WTC11 (cell line): ENCODE results near the gene SLC6A1. TPM values are rescaled to one million over a fixed set of nuclear protein-coding genes. Genes with fewer than 3 reads are reported as not detected.
"Not testable (repeated sequence)": the region's sequence is repeated elsewhere in the genome, so short reads cannot be mapped to it uniquely, and the experiment has no call there.

ENCODE experiments used
- ATAC-seq: fragments of 200-7000 bp; cut with Tn5 transposase; 2 replicates; pipeline ENCODE4 v1.10.0; 2021; ENCODE audit warnings: mild to moderate bottlenecking, moderate library complexity
- CTCF ChIA-PET: fragments of 300-600 bp; sonication (Branson Sonifier 250); formaldehyde crosslinking; loops from one replicate; lab custom pipeline; 2021; ENCODE audit warnings: antibody characterized with exemption; lab: Charles Lee
- POLR2A ChIA-PET: fragments of 350-600 bp; sonication (Branson Sonifier 250); formaldehyde crosslinking; loops from one replicate; lab custom pipeline; 2021; ENCODE audit warnings: antibody characterized with exemption; lab: Charles Lee
- DNase-seq: peaks from one replicate; pipeline ENCODE4 v3.0.0; 2021; ENCODE audit warnings: low spot score
- H3K27ac Mint-ChIP-seq: 2 replicates; pipeline ENCODE4 v1.8.0; 2021; ENCODE audit warnings: mixed read lengths
- H3K27me3 Mint-ChIP-seq: 2 replicates; pipeline ENCODE4 v1.8.0; 2021; ENCODE audit warnings: low read depth, mild to moderate bottlenecking, moderate library complexity, mixed read lengths
- H3K36me3 Mint-ChIP-seq: 2 replicates; pipeline ENCODE4 v1.8.0; 2021; ENCODE audit warnings: mixed read lengths
- H3K4me1 Mint-ChIP-seq: 2 replicates; pipeline ENCODE4 v1.8.0; 2022; ENCODE audit warnings: mixed read lengths
- H3K4me3 Mint-ChIP-seq: 2 replicates; pipeline ENCODE4 v1.8.0; 2021; ENCODE audit warnings: mild to moderate bottlenecking, moderate library complexity, mixed read lengths
- H3K9me3 Mint-ChIP-seq: 2 replicates; pipeline ENCODE4 v1.8.0; 2021; ENCODE audit warnings: mixed read lengths
- E2F1 ChIP-seq: sonication (generic); formaldehyde crosslinking; IDR thresholded peaks from 2 replicates; pipeline ENCODE4 v1.8.0; 2022; ENCODE audit warnings: mild to moderate bottlenecking, missing genetic modification reagents
- GABPB1 ChIP-seq: sonication (generic); formaldehyde crosslinking; IDR thresholded peaks from 2 replicates; pipeline ENCODE4 v1.8.1; 2023; ENCODE audit warnings: mild to moderate bottlenecking, missing genetic modification reagents
- GTF2I ChIP-seq: fragments of 250-450 bp; sonication (Bioruptor Pico); conservative IDR thresholded peaks from 2 replicates; pipeline ENCODE4 v1.4.0; 2021; ENCODE audit warnings: mild to moderate bottlenecking
- NR1H2 ChIP-seq: sonication (generic); formaldehyde crosslinking; IDR thresholded peaks from 2 replicates; pipeline ENCODE4 v1.9.0; 2021; ENCODE audit warnings: mild to moderate bottlenecking, moderate library complexity, missing genetic modification reagents
- SMAD3 ChIP-seq: sonication (generic); formaldehyde crosslinking; IDR thresholded peaks from 2 replicates; pipeline ENCODE4 v1.8.0; 2022; ENCODE audit warnings: missing genetic modification reagents, mild to moderate bottlenecking, borderline replicate concordance
- SP1 ChIP-seq: sonication (generic); formaldehyde crosslinking; conservative IDR thresholded peaks from 2 replicates; pipeline ENCODE4 v1.8.1; 2022; ENCODE audit warnings: missing genetic modification reagents
- TEAD4 ChIP-seq: sonication (generic); formaldehyde crosslinking; IDR thresholded peaks from 2 replicates; pipeline ENCODE4 v1.8.0; 2022; ENCODE audit warnings: mild to moderate bottlenecking, missing genetic modification reagents
- ZNF396 ChIP-seq: fragments of 250-450 bp; sonication (Bioruptor Pico); IDR thresholded peaks from 2 replicates; pipeline ENCODE4 v1.8.0; 2021; ENCODE audit warnings: mild to moderate bottlenecking, moderate library complexity, borderline replicate concordance
- ZNF423 ChIP-seq: fragments of 250-450 bp; sonication (Bioruptor Pico); IDR thresholded peaks from 2 replicates; pipeline ENCODE4 v2.1.2; 2022; ENCODE audit warnings: mild to moderate bottlenecking, moderate library complexity
- ZNF671 ChIP-seq: fragments of 250-450 bp; sonication (Bioruptor Pico); IDR thresholded peaks from 2 replicates; pipeline ENCODE4 v1.8.0; 2021; ENCODE audit warnings: mild to moderate bottlenecking
- total RNA-seq: library from RNA; stranded (reverse); gene quantifications from 3 replicates; pipeline ENCODE4 v1.2.3, GENCODE V29; 2021
- TF ChIP-seq, protein P1 (sequence below): sonication (generic); formaldehyde crosslinking; IDR thresholded peaks from 2 replicates; pipeline ENCODE4 v1.8.1; 2023; ENCODE audit warnings: mild to moderate bottlenecking, moderate library complexity, missing genetic modification reagents
- TF ChIP-seq, protein P2 (sequence below): sonication (generic); formaldehyde crosslinking; IDR thresholded peaks from 2 replicates; pipeline ENCODE4 v1.8.1; 2023; ENCODE audit warnings: mild to moderate bottlenecking, missing genetic modification reagents
- TF ChIP-seq, protein P3 (sequence below): fragments of 250-450 bp; sonication (Bioruptor Pico); conservative IDR thresholded peaks from 2 replicates; pipeline ENCODE4 v1.9.0; 2021; ENCODE audit warnings: mild to moderate bottlenecking
- TF ChIP-seq, protein P4 (sequence below): fragments of 250-450 bp; sonication (Bioruptor Pico); IDR thresholded peaks from 2 replicates; pipeline ENCODE4 v1.8.0; 2021; ENCODE audit warnings: mild to moderate bottlenecking
- TF ChIP-seq, protein P5 (sequence below): fragments of 250-450 bp; sonication (Bioruptor Pico); IDR thresholded peaks from 2 replicates; pipeline ENCODE4 v1.9.0; 2021; ENCODE audit warnings: mild to moderate bottlenecking
- TF ChIP-seq, protein P6 (sequence below): sonication (generic); formaldehyde crosslinking; IDR thresholded peaks from 2 replicates; pipeline ENCODE4 v1.8.0; 2023; ENCODE audit warnings: missing genetic modification reagents

The SLC6A1 gene
- total RNA-seq, 1 experiment from 2014 or later = 0.72 TPM

DNA sequence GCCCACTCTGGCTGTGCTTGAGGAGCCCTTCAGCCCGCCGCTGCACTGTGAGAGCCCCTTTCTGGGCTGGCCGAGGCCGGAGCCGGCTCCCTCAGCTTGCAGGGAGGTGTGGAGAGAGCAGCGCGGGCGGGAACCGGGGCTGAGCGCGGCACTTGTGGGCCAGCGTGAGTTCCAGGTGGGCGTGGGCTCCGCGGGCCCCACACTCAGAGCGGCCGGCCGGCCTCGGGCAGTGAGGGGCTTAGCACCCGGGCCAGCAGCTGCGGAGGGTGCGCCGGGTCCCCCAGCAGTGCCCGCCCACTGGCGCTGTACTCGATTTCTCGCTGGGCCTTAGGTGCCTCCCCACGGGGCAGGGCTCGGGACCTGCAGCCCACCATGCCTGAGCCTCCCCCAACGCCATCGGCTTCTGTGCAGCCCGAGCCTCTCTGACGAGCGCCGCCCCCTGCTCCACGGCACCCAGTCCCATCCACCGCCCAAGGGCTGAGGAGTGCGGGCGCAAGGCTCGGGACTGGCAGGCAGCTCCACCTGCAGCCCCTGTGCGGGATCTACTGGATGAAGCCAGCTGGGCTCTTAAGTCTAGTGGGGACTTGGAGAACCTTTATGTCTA, 68.8 kb downstream of the SLC6A1 start:
- Mint-ChIP-seq H3K9me3 (peaks cover 30% of the 10 kb centered on the region), H3K4me3 (peak overlapping the region; percentile 60), H3K27me3 (peaks cover 35% of the 10 kb centered on the region), H3K36me3 (peaks cover 15% of the 10 kb centered on the region)
- ChIA-PET POLR2A (interaction anchor here (0.5 kb wide), 1 partner anchor 258 kb away, joined by 3 read pairs; no protein-coding TSS in a partner anchor), CTCF (interaction anchor here (0.6 to 5.0 kb wide), 60 partner anchors 9 to 317 kb away, joined by 3 to 111 read pairs (median 5); partner anchors contain the start of gene HRH1)
- not testable (repeated sequence) for H3K4me1 Mint-ChIP-seq, ATAC-seq, H3K27ac Mint-ChIP-seq
- peak; percentile 63 for DNase-seq
- TF ChIP-seq, protein P1, sequence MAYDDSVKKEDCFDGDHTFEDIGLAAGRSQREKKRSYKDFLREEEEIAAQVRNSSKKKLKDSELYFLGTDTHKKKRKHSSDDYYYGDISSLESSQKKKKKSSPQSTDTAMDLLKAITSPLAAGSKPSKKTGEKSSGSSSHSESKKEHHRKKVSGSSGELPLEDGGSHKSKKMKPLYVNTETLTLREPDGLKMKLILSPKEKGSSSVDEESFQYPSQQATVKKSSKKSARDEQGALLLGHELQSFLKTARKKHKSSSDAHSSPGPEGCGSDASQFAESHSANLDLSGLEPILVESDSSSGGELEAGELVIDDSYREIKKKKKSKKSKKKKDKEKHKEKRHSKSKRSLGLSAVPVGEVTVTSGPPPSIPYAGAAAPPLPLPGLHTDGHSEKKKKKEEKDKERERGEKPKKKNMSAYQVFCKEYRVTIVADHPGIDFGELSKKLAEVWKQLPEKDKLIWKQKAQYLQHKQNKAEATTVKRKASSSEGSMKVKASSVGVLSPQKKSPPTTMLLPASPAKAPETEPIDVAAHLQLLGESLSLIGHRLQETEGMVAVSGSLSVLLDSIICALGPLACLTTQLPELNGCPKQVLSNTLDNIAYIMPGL (CRISPR knock-in tag) = 0 out of 2 replicates have a peak, but pooled peaks have one; percentile 63

- DNase-seq (no peak), ATAC-seq (no peak)
- POLR2A ChIA-PET = no interaction called here
- Mint-ChIP-seq H3K4me1 (no peaks in the 10 kb centered on the region), H3K9me3 (peaks cover 30% of the 10 kb centered on the region), H3K4me3 (no peak overlapping the region), H3K27me3 (peaks cover 32% of the 10 kb centered on the region), H3K36me3 (peaks cover 15% of the 10 kb centered on the region), H3K27ac (no peak overlapping the region)
- CTCF ChIA-PET = interaction anchor here (3.1 to 5.0 kb wide), 3 partner anchors 93 to 272 kb away, joined by 16 to 111 read pairs (median 52); partner anchors contain the start of gene HRH1
- TF ChIP-seq GTF2I (CRISPR knock-in tag) = no peak
- no peak for TF ChIP-seq TEAD4 (CRISPR knock-in tag)
- TF ChIP-seq SMAD3 (CRISPR knock-in tag) = no peak
- TF ChIP-seq ZNF396 = no peak
- TF ChIP-seq, protein P2, sequence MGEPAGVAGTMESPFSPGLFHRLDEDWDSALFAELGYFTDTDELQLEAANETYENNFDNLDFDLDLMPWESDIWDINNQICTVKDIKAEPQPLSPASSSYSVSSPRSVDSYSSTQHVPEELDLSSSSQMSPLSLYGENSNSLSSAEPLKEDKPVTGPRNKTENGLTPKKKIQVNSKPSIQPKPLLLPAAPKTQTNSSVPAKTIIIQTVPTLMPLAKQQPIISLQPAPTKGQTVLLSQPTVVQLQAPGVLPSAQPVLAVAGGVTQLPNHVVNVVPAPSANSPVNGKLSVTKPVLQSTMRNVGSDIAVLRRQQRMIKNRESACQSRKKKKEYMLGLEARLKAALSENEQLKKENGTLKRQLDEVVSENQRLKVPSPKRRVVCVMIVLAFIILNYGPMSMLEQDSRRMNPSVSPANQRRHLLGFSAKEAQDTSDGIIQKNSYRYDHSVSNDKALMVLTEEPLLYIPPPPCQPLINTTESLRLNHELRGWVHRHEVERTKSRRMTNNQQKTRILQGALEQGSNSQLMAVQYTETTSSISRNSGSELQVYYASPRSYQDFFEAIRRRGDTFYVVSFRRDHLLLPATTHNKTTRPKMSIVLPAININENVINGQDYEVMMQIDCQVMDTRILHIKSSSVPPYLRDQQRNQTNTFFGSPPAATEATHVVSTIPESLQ (CRISPR knock-in tag) = no peak
- no peak for TF ChIP-seq NR1H2 (CRISPR knock-in tag)
- TF ChIP-seq, protein P3, sequence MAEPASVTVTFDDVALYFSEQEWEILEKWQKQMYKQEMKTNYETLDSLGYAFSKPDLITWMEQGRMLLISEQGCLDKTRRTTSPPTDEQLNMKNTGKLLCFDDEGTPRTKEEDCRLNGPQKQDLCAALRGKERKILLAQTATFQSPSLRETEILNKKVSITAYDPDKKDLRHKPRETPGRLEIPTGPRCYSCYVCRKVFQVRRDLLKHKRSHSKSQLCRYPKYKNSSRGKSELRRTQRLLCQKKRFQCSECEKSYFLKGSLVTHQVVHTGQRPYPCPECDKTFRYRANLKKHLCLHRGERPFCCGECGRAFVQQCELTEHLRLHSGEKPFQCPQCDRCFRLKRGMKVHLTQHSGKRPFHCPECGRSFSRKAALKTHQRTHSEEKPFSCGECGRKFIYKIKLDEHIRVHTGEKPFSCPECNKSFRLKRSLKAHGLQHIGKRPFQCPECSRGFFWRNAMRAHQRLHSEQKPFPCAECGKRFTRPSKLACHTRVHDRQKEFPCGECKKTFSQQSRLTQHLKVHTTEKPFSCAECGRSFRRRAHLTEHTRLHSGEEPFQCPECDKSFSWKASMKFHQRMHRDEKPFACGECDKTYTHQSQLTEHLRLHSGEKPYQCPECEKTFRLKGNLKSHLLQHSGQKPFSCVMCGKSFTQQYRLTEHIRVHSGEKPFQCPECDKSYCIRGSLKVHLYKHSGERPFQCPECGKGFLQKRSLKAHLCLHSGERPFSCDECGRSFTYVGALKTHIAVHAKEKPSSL (CRISPR knock-in tag) = no peak
- TF ChIP-seq SP1 = no peak
Observed at GRCh38 chr3:11062704-11063103, 70.2 kb downstream of the SLC6A1 start.

DNA sequence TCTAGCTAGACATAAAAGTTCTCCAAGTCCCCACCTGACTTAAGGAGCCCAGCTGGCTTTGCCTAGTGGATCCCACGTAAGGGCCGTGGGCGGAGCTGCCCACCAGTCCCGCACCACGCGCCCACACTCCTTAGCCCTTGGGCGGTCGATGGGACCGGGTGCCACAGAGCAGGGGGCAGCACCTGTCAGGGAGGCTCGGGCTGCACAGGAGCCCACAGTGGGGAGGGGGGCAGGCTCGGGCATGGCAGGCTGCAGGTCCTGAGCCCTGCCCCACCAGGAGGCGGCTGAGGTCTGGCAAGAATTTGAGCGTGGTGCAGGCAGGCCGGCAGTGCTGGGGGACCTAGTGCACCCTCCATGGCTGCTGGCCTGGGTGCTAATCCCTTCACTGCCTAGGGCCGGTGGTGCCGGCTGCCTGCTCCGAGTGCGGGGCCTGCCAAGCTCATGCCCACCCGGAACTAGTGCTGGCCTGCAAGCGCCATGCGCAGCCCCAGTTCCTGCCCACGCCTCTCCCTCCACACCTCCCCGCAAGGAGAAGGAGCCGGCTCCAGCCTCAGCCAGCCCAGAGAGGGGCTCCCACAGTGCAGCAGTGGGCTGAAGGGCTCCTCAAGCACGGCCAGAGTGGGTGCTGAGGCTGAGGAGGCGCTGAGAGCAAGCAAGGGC, 78.7 kb downstream of the SLC6A1 start:
- ChIA-PET POLR2A (no interaction called here), CTCF (interaction anchor here (1.1 kb wide), 1 partner anchor 10 kb away, joined by 8 read pairs; no protein-coding TSS in a partner anchor)
- Mint-ChIP-seq H3K4me3 (no peak overlapping the region), H3K27me3 (peaks cover 11% of the 10 kb centered on the region), H3K4me1 (no peaks in the 10 kb centered on the region), H3K9me3 (peaks cover 58% of the 10 kb centered on the region), H3K27ac (no peak overlapping the region), H3K36me3 (peaks cover 16% of the 10 kb centered on the region)
- DNase-seq = no peak
- no peak for ATAC-seq
- no peak for TF ChIP-seq ZNF396
- no peak for TF ChIP-seq ZNF423 (CRISPR knock-in tag)
- TF ChIP-seq, protein P4, sequence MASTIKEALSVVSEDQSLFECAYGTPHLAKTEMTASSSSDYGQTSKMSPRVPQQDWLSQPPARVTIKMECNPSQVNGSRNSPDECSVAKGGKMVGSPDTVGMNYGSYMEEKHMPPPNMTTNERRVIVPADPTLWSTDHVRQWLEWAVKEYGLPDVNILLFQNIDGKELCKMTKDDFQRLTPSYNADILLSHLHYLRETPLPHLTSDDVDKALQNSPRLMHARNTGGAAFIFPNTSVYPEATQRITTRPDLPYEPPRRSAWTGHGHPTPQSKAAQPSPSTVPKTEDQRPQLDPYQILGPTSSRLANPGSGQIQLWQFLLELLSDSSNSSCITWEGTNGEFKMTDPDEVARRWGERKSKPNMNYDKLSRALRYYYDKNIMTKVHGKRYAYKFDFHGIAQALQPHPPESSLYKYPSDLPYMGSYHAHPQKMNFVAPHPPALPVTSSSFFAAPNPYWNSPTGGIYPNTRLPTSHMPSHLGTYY (CRISPR knock-in tag) = no peak
- TF ChIP-seq, protein P5, sequence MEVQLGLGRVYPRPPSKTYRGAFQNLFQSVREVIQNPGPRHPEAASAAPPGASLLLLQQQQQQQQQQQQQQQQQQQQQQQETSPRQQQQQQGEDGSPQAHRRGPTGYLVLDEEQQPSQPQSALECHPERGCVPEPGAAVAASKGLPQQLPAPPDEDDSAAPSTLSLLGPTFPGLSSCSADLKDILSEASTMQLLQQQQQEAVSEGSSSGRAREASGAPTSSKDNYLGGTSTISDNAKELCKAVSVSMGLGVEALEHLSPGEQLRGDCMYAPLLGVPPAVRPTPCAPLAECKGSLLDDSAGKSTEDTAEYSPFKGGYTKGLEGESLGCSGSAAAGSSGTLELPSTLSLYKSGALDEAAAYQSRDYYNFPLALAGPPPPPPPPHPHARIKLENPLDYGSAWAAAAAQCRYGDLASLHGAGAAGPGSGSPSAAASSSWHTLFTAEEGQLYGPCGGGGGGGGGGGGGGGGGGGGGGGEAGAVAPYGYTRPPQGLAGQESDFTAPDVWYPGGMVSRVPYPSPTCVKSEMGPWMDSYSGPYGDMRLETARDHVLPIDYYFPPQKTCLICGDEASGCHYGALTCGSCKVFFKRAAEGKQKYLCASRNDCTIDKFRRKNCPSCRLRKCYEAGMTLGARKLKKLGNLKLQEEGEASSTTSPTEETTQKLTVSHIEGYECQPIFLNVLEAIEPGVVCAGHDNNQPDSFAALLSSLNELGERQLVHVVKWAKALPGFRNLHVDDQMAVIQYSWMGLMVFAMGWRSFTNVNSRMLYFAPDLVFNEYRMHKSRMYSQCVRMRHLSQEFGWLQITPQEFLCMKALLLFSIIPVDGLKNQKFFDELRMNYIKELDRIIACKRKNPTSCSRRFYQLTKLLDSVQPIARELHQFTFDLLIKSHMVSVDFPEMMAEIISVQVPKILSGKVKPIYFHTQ = no peak
- TF ChIP-seq ZNF671 (CRISPR knock-in tag) = no peak
- TF ChIP-seq E2F1 (CRISPR knock-in tag) = no peak
- no peak for TF ChIP-seq GABPB1
- TF ChIP-seq, protein P6, sequence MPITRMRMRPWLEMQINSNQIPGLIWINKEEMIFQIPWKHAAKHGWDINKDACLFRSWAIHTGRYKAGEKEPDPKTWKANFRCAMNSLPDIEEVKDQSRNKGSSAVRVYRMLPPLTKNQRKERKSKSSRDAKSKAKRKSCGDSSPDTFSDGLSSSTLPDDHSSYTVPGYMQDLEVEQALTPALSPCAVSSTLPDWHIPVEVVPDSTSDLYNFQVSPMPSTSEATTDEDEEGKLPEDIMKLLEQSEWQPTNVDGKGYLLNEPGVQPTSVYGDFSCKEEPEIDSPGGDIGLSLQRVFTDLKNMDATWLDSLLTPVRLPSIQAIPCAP (CRISPR knock-in tag) = no peak
